ENCODE measurements around the gene IFNAR2.

Gene IFNAR2

GRCh38 chr21:33245289-33245918 is 15.7 kb downstream of the IFNAR2 start:
- ATAC-seq (ENCODE audit: insufficient read depth, low read depth) (no peak), DNase-seq (no peak)
- Histone ChIP-seq H3K9ac (ENCODE audit: low read depth, low read length) (no peak overlapping the region), H3K27me3 (ENCODE audit: insufficient read depth, low read length, poor library complexity) (no peaks in the 10 kb centered on the region), H4K20me1 (ENCODE audit: insufficient read depth, low read length) (no peaks in the 10 kb centered on the region), H3K9me3 (ENCODE audit: insufficient read depth, low read length, severe bottlenecking) (no peaks in the 10 kb centered on the region), H3K36me3 (ENCODE audit: insufficient read depth, low read length) (peaks cover 76% of the 10 kb centered on the region), H3K4me2 (ENCODE audit: insufficient read depth, low read length) (no peak overlapping the region), H3K79me2 (ENCODE audit: insufficient read depth, low read length) (peaks cover 51% of the 10 kb centered on the region), H2AFZ (ENCODE audit: low read depth, low read length) (no peak overlapping the region), H3K4me1 (ENCODE audit: insufficient read depth, low read length) (peaks cover 42% of the 10 kb centered on the region), H3K4me3 (ENCODE audit: low read depth in 1 of 2, low read length in 2 of 2) (no peak overlapping the region), H3K27ac (ENCODE audit: low read length) (peak overlapping the region; percentile 82)
- TF ChIP-seq EZH2 (IDR thresholded peaks at IDR 0.05; ENCODE audit: borderline replicate concordance, low read depth, low read length, severe bottlenecking) (no peak), CTCF (IDR thresholded peaks at IDR 0.05; ENCODE audit: borderline replicate concordance, extremely low read depth, low read length, poor library complexity, severe bottlenecking) (no peak)

GRCh38 chr21:33246506-33246905 is 16.8 kb downstream of the IFNAR2 start:
- Histone ChIP-seq H3K9me3 (ENCODE audit: insufficient read depth, low read length, severe bottlenecking) (no peaks in the 10 kb centered on the region), H3K36me3 (ENCODE audit: insufficient read depth, low read length) (peaks cover 87% of the 10 kb centered on the region), H3K4me3 (ENCODE audit: low read depth in 1 of 2, low read length in 2 of 2) (no peak overlapping the region), H3K9ac (ENCODE audit: low read depth, low read length) (no peak overlapping the region), H3K79me2 (ENCODE audit: insufficient read depth, low read length) (peaks cover 40% of the 10 kb centered on the region), H3K4me1 (ENCODE audit: insufficient read depth, low read length) (peaks cover 31% of the 10 kb centered on the region), H3K4me2 (ENCODE audit: insufficient read depth, low read length) (no peak overlapping the region), H3K27me3 (ENCODE audit: insufficient read depth, low read length, poor library complexity) (no peaks in the 10 kb centered on the region), H3K27ac (ENCODE audit: low read length) (no peak overlapping the region; the same call in 1 of the 2 replicates), H2AFZ (ENCODE audit: low read depth, low read length) (no peak overlapping the region), H4K20me1 (ENCODE audit: insufficient read depth, low read length) (no peaks in the 10 kb centered on the region)
- DNase-seq (no peak), ATAC-seq (ENCODE audit: insufficient read depth, low read depth) (no peak)
- TF ChIP-seq EZH2 (IDR thresholded peaks at IDR 0.05; ENCODE audit: borderline replicate concordance, low read depth, low read length, severe bottlenecking): no peak

DNA sequence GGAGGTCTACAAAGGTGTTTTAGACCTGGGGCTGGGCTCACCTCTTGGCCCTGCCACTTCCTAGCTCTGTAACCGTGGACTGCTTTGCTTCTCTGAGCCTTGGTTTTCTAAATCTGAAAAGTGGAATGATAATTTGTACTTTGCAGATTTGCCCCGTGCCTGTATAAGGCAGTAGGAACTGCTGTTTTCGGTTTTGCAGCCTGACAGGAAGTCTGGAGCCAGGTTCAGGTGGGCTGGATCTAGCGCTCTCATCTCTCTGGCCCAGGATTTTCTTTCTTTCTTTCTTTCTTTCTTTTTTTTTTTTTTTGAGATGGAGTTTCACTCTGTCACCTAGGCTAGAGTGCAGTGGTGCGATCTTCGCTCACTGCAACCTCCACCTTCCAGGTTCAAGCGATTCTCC is 17.2 kb downstream of the IFNAR2 start:
- Histone ChIP-seq H3K36me3 (ENCODE audit: insufficient read depth, low read length) (peaks cover 90% of the 10 kb centered on the region), H3K4me2 (ENCODE audit: insufficient read depth, low read length) (no peak overlapping the region), H3K9ac (ENCODE audit: low read depth, low read length) (no peak overlapping the region), H4K20me1 (ENCODE audit: insufficient read depth, low read length) (no peaks in the 10 kb centered on the region), H2AFZ (ENCODE audit: low read depth, low read length) (no peak overlapping the region), H3K4me1 (ENCODE audit: insufficient read depth, low read length) (peaks cover 26% of the 10 kb centered on the region), H3K9me3 (ENCODE audit: insufficient read depth, low read length, severe bottlenecking) (no peaks in the 10 kb centered on the region), H3K4me3 (ENCODE audit: low read depth in 1 of 2, low read length in 2 of 2) (no peak overlapping the region), H3K27me3 (ENCODE audit: insufficient read depth, low read length, poor library complexity) (no peaks in the 10 kb centered on the region), H3K79me2 (ENCODE audit: insufficient read depth, low read length) (peaks cover 35% of the 10 kb centered on the region), H3K27ac (ENCODE audit: low read length) (no peak overlapping the region; the same call in 1 of the 2 replicates)
- ATAC-seq (ENCODE audit: insufficient read depth, low read depth) (no peak), DNase-seq (no peak)
- TF ChIP-seq EZH2 (IDR thresholded peaks at IDR 0.05; ENCODE audit: borderline replicate concordance, low read depth, low read length, severe bottlenecking) (no peak), CTCF (IDR thresholded peaks at IDR 0.05; ENCODE audit: borderline replicate concordance, extremely low read depth, low read length, poor library complexity, severe bottlenecking) (no peak)

DNA sequence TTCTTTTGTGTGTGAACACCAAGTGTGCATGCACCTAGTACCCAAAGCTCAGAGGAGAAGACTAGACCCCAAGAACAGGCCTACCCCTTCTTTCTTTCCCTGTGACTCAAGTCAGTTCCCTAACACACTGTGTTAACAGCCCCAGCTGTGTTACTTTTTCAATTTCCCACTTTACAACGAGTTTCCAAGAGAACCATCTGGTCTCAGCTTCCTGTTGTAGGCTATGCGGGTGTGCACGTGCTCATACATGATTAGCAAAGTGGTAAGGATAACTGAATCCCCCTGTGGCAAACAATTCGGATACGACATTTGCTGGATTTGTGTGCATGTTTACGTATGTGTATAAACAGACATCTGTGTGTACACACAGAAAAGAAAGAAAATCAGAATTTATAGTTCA is 17.9 kb downstream of the IFNAR2 start:
- Histone ChIP-seq H3K4me1 (ENCODE audit: insufficient read depth, low read length) (peaks cover 22% of the 10 kb centered on the region), H3K4me3 (ENCODE audit: low read depth in 1 of 2, low read length in 2 of 2) (no peak overlapping the region), H3K36me3 (ENCODE audit: insufficient read depth, low read length) (peaks cover 92% of the 10 kb centered on the region), H3K27me3 (ENCODE audit: insufficient read depth, low read length, poor library complexity) (no peaks in the 10 kb centered on the region), H3K4me2 (ENCODE audit: insufficient read depth, low read length) (no peak overlapping the region), H3K27ac (ENCODE audit: low read length) (0 out of 2 replicates have a peak overlapping the region, but pooled peaks have one; percentile 0), H3K9ac (ENCODE audit: low read depth, low read length) (no peak overlapping the region), H3K79me2 (ENCODE audit: insufficient read depth, low read length) (peaks cover 32% of the 10 kb centered on the region), H4K20me1 (ENCODE audit: insufficient read depth, low read length) (no peaks in the 10 kb centered on the region), H2AFZ (ENCODE audit: low read depth, low read length) (no peak overlapping the region), H3K9me3 (ENCODE audit: insufficient read depth, low read length, severe bottlenecking) (no peaks in the 10 kb centered on the region)
- no peak for TF ChIP-seq EZH2 (IDR thresholded peaks at IDR 0.05; ENCODE audit: borderline replicate concordance, low read depth, low read length, severe bottlenecking)
- TF ChIP-seq CTCF (IDR thresholded peaks at IDR 0.05; ENCODE audit: borderline replicate concordance, extremely low read depth, low read length, poor library complexity, severe bottlenecking): no peak
- DNase-seq (no peak), ATAC-seq (ENCODE audit: insufficient read depth, low read depth) (no peak)

All from DND-41 (cell line).